Vein endothelial cell (primary cell): ENCODE measurements around the gene PPP1R13B. TPM values are rescaled to one million over a fixed set of nuclear protein-coding genes. Genes with fewer than 3 reads are reported as not detected.

ENCODE experiments used
- small RNA-seq: library from RNA; depleted of rRNA; stranded (forward); fragments of <200 nt; gene quantifications from one replicate; pipeline ENCODE3, GENCODE V24; 2012
- total RNA-seq: library from RNA; depleted of rRNA; stranded (reverse); fragments of >200 nt; gene quantifications from 2 replicates; pipeline ENCODE4 v1.2.3, GENCODE V29; 2012

PPP1R13B gene, protein sequence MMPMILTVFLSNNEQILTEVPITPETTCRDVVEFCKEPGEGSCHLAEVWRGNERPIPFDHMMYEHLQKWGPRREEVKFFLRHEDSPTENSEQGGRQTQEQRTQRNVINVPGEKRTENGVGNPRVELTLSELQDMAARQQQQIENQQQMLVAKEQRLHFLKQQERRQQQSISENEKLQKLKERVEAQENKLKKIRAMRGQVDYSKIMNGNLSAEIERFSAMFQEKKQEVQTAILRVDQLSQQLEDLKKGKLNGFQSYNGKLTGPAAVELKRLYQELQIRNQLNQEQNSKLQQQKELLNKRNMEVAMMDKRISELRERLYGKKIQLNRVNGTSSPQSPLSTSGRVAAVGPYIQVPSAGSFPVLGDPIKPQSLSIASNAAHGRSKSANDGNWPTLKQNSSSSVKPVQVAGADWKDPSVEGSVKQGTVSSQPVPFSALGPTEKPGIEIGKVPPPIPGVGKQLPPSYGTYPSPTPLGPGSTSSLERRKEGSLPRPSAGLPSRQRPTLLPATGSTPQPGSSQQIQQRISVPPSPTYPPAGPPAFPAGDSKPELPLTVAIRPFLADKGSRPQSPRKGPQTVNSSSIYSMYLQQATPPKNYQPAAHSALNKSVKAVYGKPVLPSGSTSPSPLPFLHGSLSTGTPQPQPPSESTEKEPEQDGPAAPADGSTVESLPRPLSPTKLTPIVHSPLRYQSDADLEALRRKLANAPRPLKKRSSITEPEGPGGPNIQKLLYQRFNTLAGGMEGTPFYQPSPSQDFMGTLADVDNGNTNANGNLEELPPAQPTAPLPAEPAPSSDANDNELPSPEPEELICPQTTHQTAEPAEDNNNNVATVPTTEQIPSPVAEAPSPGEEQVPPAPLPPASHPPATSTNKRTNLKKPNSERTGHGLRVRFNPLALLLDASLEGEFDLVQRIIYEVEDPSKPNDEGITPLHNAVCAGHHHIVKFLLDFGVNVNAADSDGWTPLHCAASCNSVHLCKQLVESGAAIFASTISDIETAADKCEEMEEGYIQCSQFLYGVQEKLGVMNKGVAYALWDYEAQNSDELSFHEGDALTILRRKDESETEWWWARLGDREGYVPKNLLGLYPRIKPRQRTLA
- 24.3 and 26.1 TPM in 2 replicates for total RNA-seq

DNA sequence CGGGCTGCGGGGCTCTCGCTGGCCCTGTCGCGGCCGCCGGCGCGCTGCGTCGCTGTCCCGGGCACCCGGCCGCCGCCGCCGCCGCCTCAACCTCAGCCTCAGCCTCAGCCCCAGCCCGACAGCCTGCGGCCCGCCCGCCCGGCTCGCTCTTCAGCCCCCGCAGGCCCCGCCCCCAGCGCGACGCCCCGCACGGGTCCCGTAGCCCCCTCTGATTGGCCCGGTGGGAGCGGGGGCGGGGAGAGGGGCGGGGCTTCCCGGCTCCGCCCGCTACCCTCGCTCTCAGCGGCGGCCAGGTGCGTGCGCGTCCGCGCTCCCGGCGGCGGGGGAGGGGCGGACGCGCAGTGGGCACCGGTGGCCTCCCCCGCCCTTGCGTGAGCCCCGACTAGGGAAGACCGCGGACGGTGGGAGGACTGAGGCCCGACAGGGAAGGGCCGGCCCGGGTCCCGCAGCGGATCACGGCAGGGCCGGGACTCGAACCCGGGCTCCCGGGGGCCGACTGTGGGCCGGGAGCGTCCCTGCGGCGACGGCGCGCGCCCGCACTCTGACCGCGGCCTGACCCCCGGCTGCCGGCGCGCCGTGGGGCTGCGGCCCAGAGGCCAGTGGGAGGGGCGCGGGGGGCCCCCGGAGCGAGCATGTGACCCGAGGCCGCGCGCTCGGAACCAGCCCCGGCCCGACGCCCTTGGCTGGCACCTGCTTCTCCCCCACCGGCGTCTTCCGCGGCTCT, at the start of gene PPP1R13B:
PPP1R13B (minus strand) TSS at position 125 of the 724 bp plus-strand sequence. CDS start 268 bp downstream, outside the sequence.

DNA sequence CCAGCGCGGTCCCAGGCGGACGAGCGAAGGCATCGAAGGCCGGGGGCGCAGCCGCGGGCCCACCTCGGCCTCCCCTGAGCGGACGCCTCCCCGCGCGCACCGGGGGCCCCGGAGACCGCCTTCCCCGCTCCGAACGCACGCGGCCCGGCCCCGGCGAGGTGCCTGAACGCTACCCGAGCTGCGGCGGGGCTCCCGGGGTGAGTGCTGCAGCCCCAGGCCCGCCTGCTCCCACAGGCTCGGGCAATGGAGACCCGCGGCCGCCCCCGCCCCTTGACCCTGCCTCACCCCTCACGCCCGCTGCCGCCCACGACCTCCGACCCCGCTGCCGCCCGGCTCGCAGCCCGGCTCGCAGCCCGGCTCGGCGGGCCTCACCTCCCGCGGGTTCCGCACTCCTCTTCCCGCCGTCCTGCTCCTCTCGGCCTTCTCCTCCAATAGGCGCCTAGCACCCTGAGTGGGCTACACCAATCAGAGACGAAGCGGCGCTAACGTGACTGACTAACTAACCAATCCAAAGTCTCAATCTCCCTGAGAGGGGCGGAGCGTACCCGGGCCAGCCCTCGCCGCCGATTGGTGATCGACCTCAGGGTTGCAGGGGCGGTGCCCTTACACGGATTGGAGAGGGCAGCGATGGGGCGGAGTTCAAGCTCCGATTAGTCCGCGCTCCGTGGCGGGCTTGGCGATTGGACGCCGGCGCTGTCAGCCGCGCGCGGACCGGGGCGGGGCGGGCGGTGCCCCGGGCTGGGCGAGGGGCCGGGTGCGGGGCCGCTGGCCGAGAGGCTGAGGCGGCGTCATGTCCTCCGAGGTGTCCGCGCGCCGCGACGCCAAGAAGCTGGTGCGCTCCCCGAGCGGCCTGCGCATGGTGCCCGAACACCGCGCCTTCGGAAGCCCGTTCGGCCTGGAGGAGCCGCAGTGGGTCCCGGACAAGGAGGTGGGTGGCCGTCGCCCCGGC, 132.0 kb downstream of the PPP1R13B start, which contains the start of the genes XRCC3 and ZFYVE21:
XRCC3 (minus strand) TSS at position 400 of the 949 bp plus-strand sequence. CDS start 4,364 bp downstream, outside the sequence.
ZFYVE21 (plus strand) TSS at position 759 of the 949 bp plus-strand sequence; CDS start at position 791, 32 bp downstream.

Small RNA genes within 50 kb of the gene (small RNA-seq; reads per million reads assigned to genes)
- not detected for gene RF00019
- gene RF00280, result not detected

Other genes with a start within 250 kb of the PPP1R13B start
- 220 and 221 TPM in 2 replicates for gene KLC1, start 218.4 kb downstream of the PPP1R13B start, total RNA-seq
- gene XRCC3, start 132.1 kb downstream of the PPP1R13B start, total RNA-seq, result 13.7 and 19.5 TPM in 2 replicates
- 41.5 and 60.9 TPM in 2 replicates for gene ZFYVE21, start 131.8 kb downstream of the PPP1R13B start, total RNA-seq
- 0.65 and 1.2 TPM in 2 replicates for gene TDRD9, start 80.9 kb upstream of the PPP1R13B start, total RNA-seq
- gene RD3L, start 95.0 kb upstream of the PPP1R13B start, total RNA-seq, result not detected in 2 replicates
- not detected in 2 replicates for gene ASPG, start 238.1 kb upstream of the PPP1R13B start, total RNA-seq